A673 (cell line): Measurements from ENCODE around the gene C11orf21. TPM values are rescaled to one million over a fixed set of nuclear protein-coding genes. Genes with fewer than 3 reads are reported as not detected.

Experiments used
- BruUV-seq: library from RNA; stranded (reverse); fragments of 400-500 nt; replicated peaks from 2 replicates; lab custom pipeline; 2021; lab: Mats Ljungman, UMichigan
- CTCF ChIA-PET: fragments of 300-600 bp; sonication (Branson Sonifier 250); formaldehyde crosslinking; loops from one replicate; lab custom pipeline; 2022; ENCODE audit warnings: antibody characterized with exemption; lab: Charles Lee
- POLR2A ChIA-PET: fragments of 300-600 bp; sonication (Branson Sonifier 250); formaldehyde crosslinking; loops from one replicate; lab custom pipeline; 2022; ENCODE audit warnings: antibody characterized with exemption; ENCODE audit not compliant: low non-redundant PET; lab: Charles Lee
- DNase-seq: peaks from one replicate; pipeline ENCODE4 v3.0.0-alpha.2; 2015; ENCODE audit warnings: low spot score
- H3K27ac ChIP-seq: fragments of 200-600 bp; sonication (generic); 2 replicates; pipeline ENCODE4 v1.5.1; 2016; ENCODE audit warnings: mixed run types, low read depth, mild to moderate bottlenecking, mixed read lengths, antibody characterized with exemption, low read length; ENCODE audit not compliant: poor library complexity, severe bottlenecking
- H3K27me3 ChIP-seq: fragments of 200-600 bp; sonication (generic); replicated peaks from 2 replicates; pipeline ENCODE4 v1.6.1; 2017; ENCODE audit warnings: mixed run types, low read depth, mild to moderate bottlenecking, mixed read lengths, antibody characterized with exemption, low read length; ENCODE audit not compliant: insufficient read depth, poor library complexity
- H3K36me3 ChIP-seq: fragments of 200-600 bp; sonication (generic); 2 replicates; pipeline ENCODE4 v1.6.1; 2016; ENCODE audit warnings: mixed run types, mild to moderate bottlenecking, mixed read lengths, antibody characterized with exemption, low read length; ENCODE audit not compliant: insufficient read depth, poor library complexity, severe bottlenecking
- H3K4me1 ChIP-seq: fragments of 200-600 bp; sonication (generic); 2 replicates; pipeline ENCODE4 v1.6.1; 2017; ENCODE audit warnings: mixed run types, mild to moderate bottlenecking, mixed read lengths, antibody characterized with exemption, low read length; ENCODE audit not compliant: insufficient read depth, poor library complexity, severe bottlenecking
- H3K4me3 ChIP-seq: fragments of 200-600 bp; sonication (generic); 2 replicates; pipeline ENCODE4 v1.5.1; 2016; ENCODE audit warnings: low read depth, mixed run types, mild to moderate bottlenecking, mixed read lengths, low read length; ENCODE audit not compliant: poor library complexity, severe bottlenecking
- H3K9me3 ChIP-seq: fragments of 200-600 bp; sonication (generic); 2 replicates; pipeline ENCODE4 v1.6.1; 2016; ENCODE audit warnings: mixed run types, low read depth, mild to moderate bottlenecking, mixed read lengths, antibody characterized with exemption, low read length; ENCODE audit not compliant: poor library complexity, severe bottlenecking
- EZH2 ChIP-seq: fragments of 200-600 bp; sonication (generic); IDR thresholded peaks from 2 replicates; pipeline ENCODE4 v1.6.1; 2017; ENCODE audit warnings: borderline replicate concordance, low read depth, mild to moderate bottlenecking, mixed read lengths, antibody characterized with exemption, low read length; ENCODE audit not compliant: poor library complexity, severe bottlenecking
- intact Hi-C: fragments of 100-400 bp; cut with micrococcal nuclease; formaldehyde crosslinking; loops from one replicate; pipeline ENCODE4 v1.10.0; 2022; ENCODE audit not compliant: unreplicated experiment
- total RNA-seq: library from RNA; stranded (reverse); gene quantifications from 2 replicates; pipeline ENCODE4 v1.2.3, GENCODE V29; 2021
- TF ChIP-seq, protein P1 (sequence below): fragments of 300-800, 200-600 bp; sonication (generic); conservative IDR thresholded peaks from 2 replicates; pipeline ENCODE4 v1.5.1; 2017; ENCODE audit warnings: low read depth, mild to moderate bottlenecking, antibody characterized with exemption, low read length, moderate library complexity, mixed read lengths

C11orf21 gene
- total RNA-seq, 1 experiment from 2014 or later = not detected

GRCh38 chr11:2265396-2265795 is 36.3 kb downstream of the C11orf21 start:
- BruUV-seq = no TSS peak
- intact Hi-C loops = no loop called here
- H3K27me3 ChIP-seq = peaks cover 27% of the 10 kb centered on the region
- no peak for DNase-seq
- no peaks in the 10 kb centered on the region for H3K36me3 ChIP-seq
- no peak overlapping the region for H3K27ac ChIP-seq
- TF ChIP-seq EZH2 = no peak
- TF ChIP-seq, protein P1, sequence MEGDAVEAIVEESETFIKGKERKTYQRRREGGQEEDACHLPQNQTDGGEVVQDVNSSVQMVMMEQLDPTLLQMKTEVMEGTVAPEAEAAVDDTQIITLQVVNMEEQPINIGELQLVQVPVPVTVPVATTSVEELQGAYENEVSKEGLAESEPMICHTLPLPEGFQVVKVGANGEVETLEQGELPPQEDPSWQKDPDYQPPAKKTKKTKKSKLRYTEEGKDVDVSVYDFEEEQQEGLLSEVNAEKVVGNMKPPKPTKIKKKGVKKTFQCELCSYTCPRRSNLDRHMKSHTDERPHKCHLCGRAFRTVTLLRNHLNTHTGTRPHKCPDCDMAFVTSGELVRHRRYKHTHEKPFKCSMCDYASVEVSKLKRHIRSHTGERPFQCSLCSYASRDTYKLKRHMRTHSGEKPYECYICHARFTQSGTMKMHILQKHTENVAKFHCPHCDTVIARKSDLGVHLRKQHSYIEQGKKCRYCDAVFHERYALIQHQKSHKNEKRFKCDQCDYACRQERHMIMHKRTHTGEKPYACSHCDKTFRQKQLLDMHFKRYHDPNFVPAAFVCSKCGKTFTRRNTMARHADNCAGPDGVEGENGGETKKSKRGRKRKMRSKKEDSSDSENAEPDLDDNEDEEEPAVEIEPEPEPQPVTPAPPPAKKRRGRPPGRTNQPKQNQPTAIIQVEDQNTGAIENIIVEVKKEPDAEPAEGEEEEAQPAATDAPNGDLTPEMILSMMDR = no peak
- H3K9me3 ChIP-seq = no peaks in the 10 kb centered on the region
- no peak overlapping the region for H3K4me3 ChIP-seq
- H3K4me1 ChIP-seq = no peaks in the 10 kb centered on the region
- POLR2A ChIA-PET = no interaction called here
- CTCF ChIA-PET = no interaction called here

DNA sequence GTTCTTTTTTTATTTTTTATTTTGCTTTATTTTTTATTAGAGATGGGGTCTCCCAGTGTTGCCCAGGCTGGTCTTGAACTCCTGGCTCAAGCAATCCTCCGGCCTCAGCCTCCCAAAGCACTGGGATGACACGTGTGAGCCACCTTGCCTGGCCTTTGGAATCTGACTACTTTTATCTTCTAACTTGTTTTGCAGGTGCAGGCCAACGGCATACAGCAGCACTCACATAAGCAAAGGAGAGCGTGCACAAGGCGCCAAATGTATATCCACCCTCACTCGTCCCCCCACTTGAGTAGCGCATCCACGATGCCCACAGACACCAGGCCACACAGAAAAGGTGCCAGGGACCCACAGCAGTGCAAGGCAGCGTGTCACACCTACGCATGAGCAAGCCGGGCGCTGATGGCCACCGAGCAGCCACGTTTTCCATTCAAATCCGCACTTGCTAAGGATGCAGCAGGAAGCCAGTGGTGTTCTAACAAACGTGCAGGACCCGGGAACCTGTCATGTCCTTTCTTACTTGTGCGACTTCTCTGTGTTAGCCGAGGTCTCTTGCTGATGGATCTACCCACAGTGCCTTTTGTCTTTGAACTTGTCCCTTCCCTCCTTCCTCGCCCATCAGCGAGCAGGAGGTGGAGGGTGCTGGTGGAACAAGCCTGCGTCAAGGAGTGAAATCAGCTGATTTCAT is 37.2 kb downstream of the C11orf21 start:
- peaks cover 18% of the 10 kb centered on the region for H3K27me3 ChIP-seq

GRCh38 chr11:2263724-2264360 is 37.9 kb downstream of the C11orf21 start:
- H3K27me3 ChIP-seq = peaks cover 11% of the 10 kb centered on the region
- no TSS peak for BruUV-seq
- intact Hi-C loops = no loop called here
- no peak overlapping the region for H3K27ac ChIP-seq
- no peaks in the 10 kb centered on the region for H3K9me3 ChIP-seq
- no peak for DNase-seq
- POLR2A ChIA-PET = no interaction called here
- CTCF ChIA-PET = interaction anchor here (0.6 kb wide), 1 partner anchor 125 kb away, joined by 8 read pairs; no protein-coding TSS in a partner anchor
- H3K36me3 ChIP-seq = no peaks in the 10 kb centered on the region
- no peaks in the 10 kb centered on the region for H3K4me1 ChIP-seq
- TF ChIP-seq, protein P1 = no peak
- no peak for TF ChIP-seq EZH2
- no peak overlapping the region for H3K4me3 ChIP-seq

More for the DNA sequence above, 37.2 kb downstream of the C11orf21 start:
- Histone ChIP-seq H3K27ac (no peak overlapping the region), H3K4me3 (no peak overlapping the region), H3K4me1 (no peaks in the 10 kb centered on the region), H3K9me3 (no peaks in the 10 kb centered on the region), H3K36me3 (no peaks in the 10 kb centered on the region)
- ChIA-PET POLR2A (no interaction called here), CTCF (no interaction called here)
- no peak for DNase-seq
- intact Hi-C loops = no loop called here
- no TSS peak for BruUV-seq
- TF ChIP-seq, protein P1 = no peak
